GM12878 (cell line): ENCODE data around the gene PRR23A. TPM values are rescaled to one million over a fixed set of nuclear protein-coding genes. Genes with fewer than 3 reads are reported as not detected.

Experiments used
- ATAC-seq: fragments of 200-7000 bp; cut with Tn5 transposase; 3 replicates; pipeline ENCODE4 v1.9.1; 2020; ENCODE audit warnings: mild to moderate bottlenecking, moderate library complexity
- BruUV-seq: library from RNA; stranded (reverse); fragments of 400-500 nt; replicated peaks from 2 replicates; lab custom pipeline; 2021; lab: Mats Ljungman, UMichigan
- CTCF ChIA-PET: fragments of 300-600 bp; sonication (Branson Sonifier 250); formaldehyde crosslinking; extraction: SDS; loops from one replicate; lab custom pipeline; 2021; ENCODE audit warnings: inconsistent platforms; lab: Yijun Ruan, JAX
- POLR2A ChIA-PET: fragments of 350-600 bp; formaldehyde crosslinking; extraction: SDS; loops from one replicate; lab custom pipeline; 2021; ENCODE audit warnings: inconsistent platforms; lab: Charles Lee
- RAD21 ChIA-PET: fragments of 300-600 bp; sonication (Branson Sonifier 250); formaldehyde crosslinking; loops from one replicate; lab custom pipeline; 2023; ENCODE audit warnings: antibody characterized with exemption; ENCODE audit not compliant: unreplicated experiment; lab: Charles Lee
- SMC1A ChIA-PET: fragments of 300-600 bp; sonication (Branson Sonifier 250); formaldehyde crosslinking; loops from one replicate; lab custom pipeline; 2023; ENCODE audit not compliant: unreplicated experiment, uncharacterized antibody; lab: Charles Lee
- DNase-seq: peaks from one replicate; pipeline ENCODE4 v3.0.0-alpha.2; 2011; ENCODE audit warnings: low read depth, low spot score
- FAIRE-seq: peaks from 3 replicates; lab custom pipeline; 2011; peaks lifted over from hg19 to GRCh38; lab: Jason Lieb, UNC
- H2AFZ ChIP-seq: 2 replicates; pipeline ENCODE4 v1.6.0; 2011; ENCODE audit warnings: low read depth, low read length, control low read depth; ENCODE audit not compliant: control insufficient read depth
- H3K27ac ChIP-seq: 2 replicates; pipeline ENCODE4 v1.5.1; 2011; ENCODE audit warnings: control low read depth; ENCODE audit not compliant: control insufficient read depth, insufficient read depth
- H3K27me3 ChIP-seq, 2 experiments: replicated peaks in 1 of 2; 2 replicates each; pipeline versions ENCODE4 v1.6.0 to v1.6.1; 2011; ENCODE audit warnings: low read length in 1 of 2; ENCODE audit not compliant: control insufficient read depth in 2 of 2, insufficient read depth in 2 of 2
- H3K36me3 ChIP-seq, 2 experiments: 2 replicates each; pipeline ENCODE4 v1.5.1; 2011; ENCODE audit warnings: low read length in 1 of 2; ENCODE audit not compliant: control insufficient read depth in 2 of 2, insufficient read depth in 2 of 2
- H3K4me1 ChIP-seq: 2 replicates; pipeline ENCODE4 v1.6.1; 2011; ENCODE audit warnings: mild to moderate bottlenecking, low read length, moderate library complexity, mixed read lengths; ENCODE audit not compliant: control insufficient read depth, insufficient read depth
- H3K4me2 ChIP-seq: 2 replicates; pipeline ENCODE4 v1.6.0; 2011; ENCODE audit warnings: control low read depth; ENCODE audit not compliant: control insufficient read depth, insufficient read depth
- H3K4me3 ChIP-seq: fragments of 200-600 bp; sonication (generic); 2 replicates; pipeline ENCODE4 v1.5.1; 2016
- H3K79me2 ChIP-seq: 2 replicates; pipeline ENCODE4 v1.6.0; 2011; ENCODE audit warnings: low read length; ENCODE audit not compliant: control insufficient read depth, insufficient read depth
- H3K9ac ChIP-seq: 2 replicates; pipeline ENCODE4 v1.8.0; 2011; ENCODE audit warnings: low read length, control low read depth, mixed read lengths; ENCODE audit not compliant: control insufficient read depth, insufficient read depth
- H3K9me3 ChIP-seq: replicated peaks from 3 replicates; pipeline ENCODE4 v1.5.1; 2011; ENCODE audit warnings: mild to moderate bottlenecking, low read length; ENCODE audit not compliant: control insufficient read depth, insufficient read depth
- H4K20me1 ChIP-seq: 2 replicates; pipeline ENCODE4 v1.6.0; 2011; ENCODE audit not compliant: control insufficient read depth, insufficient read depth
- CREB1 ChIP-seq: IDR thresholded peaks from 2 replicates; pipeline ENCODE4 v1.6.1; 2012; ENCODE audit warnings: low read depth, mild to moderate bottlenecking, inconsistent platforms
- E2F4 ChIP-seq: IDR thresholded peaks from 2 replicates; pipeline ENCODE4 v1.6.1; 2012; ENCODE audit warnings: low read depth, low read length, improper control_type of control experiment
- E4F1 ChIP-seq: fragments of 450-650 bp; IDR thresholded peaks from 2 replicates; pipeline ENCODE4 v1.6.1; 2018; ENCODE audit warnings: borderline replicate concordance, mild to moderate bottlenecking; ENCODE audit not compliant: partially characterized antibody
- ESRRA ChIP-seq: IDR thresholded peaks from 2 replicates; pipeline ENCODE4 v1.6.1; 2012; ENCODE audit warnings: mild to moderate bottlenecking, low read length, improper control_type of control experiment
- GATAD2B ChIP-seq: fragments of 450-650 bp; conservative IDR thresholded peaks from 2 replicates; pipeline ENCODE4 v1.6.1; 2017; ENCODE audit warnings: low read depth, mild to moderate bottlenecking, moderate library complexity
- HDAC2 ChIP-seq: fragments of 200-600 bp; sonication (generic); IDR thresholded peaks from 2 replicates; pipeline ENCODE4 v1.6.1; 2017
- MEF2A ChIP-seq: IDR thresholded peaks from 2 replicates; pipeline ENCODE4 v1.6.1; 2011; ENCODE audit warnings: low read depth, mild to moderate bottlenecking, low read length, moderate library complexity; ENCODE audit not compliant: insufficient read depth
- MXI1 ChIP-seq: fragments of 150-350 bp; IDR thresholded peaks from 2 replicates; pipeline ENCODE4 v1.6.1; 2011; ENCODE audit warnings: low read depth, mild to moderate bottlenecking, inconsistent platforms, low read length, improper control_type of control experiment
- PAX8 ChIP-seq: fragments of 450-650 bp; IDR thresholded peaks from 2 replicates; pipeline ENCODE4 v1.6.1; 2017; ENCODE audit warnings: mild to moderate bottlenecking, moderate library complexity
- POLR2A ChIP-seq: IDR thresholded peaks from 2 replicates; pipeline ENCODE4 v1.6.1; 2011; ENCODE audit warnings: low read depth, mild to moderate bottlenecking, low read length
- RB1 ChIP-seq: fragments of 450-650 bp; formaldehyde crosslinking; IDR thresholded peaks from 2 replicates; pipeline ENCODE4 v1.6.1; 2017; ENCODE audit warnings: mild to moderate bottlenecking, borderline replicate concordance
- SMC3 ChIP-seq: IDR thresholded peaks from 2 replicates; pipeline ENCODE4 v1.6.1; 2011; ENCODE audit warnings: low read length, improper control_type of control experiment, borderline replicate concordance
- SPI1 ChIP-seq: IDR thresholded peaks from 2 replicates; pipeline ENCODE4 v1.6.1; 2011; ENCODE audit warnings: low read depth, mild to moderate bottlenecking, low read length, moderate library complexity, borderline replicate concordance; ENCODE audit not compliant: insufficient read depth
- SUPT20H ChIP-seq: IDR thresholded peaks from 2 replicates; pipeline ENCODE4 v1.6.1; 2011; ENCODE audit warnings: low read depth, mild to moderate bottlenecking, low read length, moderate library complexity, borderline replicate concordance; ENCODE audit not compliant: control insufficient read depth
- USF1 ChIP-seq: IDR thresholded peaks from 2 replicates; pipeline ENCODE4 v1.6.1; 2011; ENCODE audit warnings: borderline replicate concordance, low read depth, mild to moderate bottlenecking, moderate library complexity, mixed read lengths, low read length; ENCODE audit not compliant: insufficient read depth; ENCODE audit errors: extremely low read length
- ZNF687 ChIP-seq: fragments of 450-650 bp; IDR thresholded peaks from 2 replicates; pipeline ENCODE4 v1.6.1; 2017; ENCODE audit warnings: mild to moderate bottlenecking, moderate library complexity
- WGBS: methylation state at CpG from one replicate; pipeline ENCODE4 v1.1.6; 2016; ENCODE audit warnings: low lambda C conversion rate; ENCODE audit not compliant: insufficient replicate concordance, insufficient coverage; ENCODE audit errors: missing lambda C conversion rate; 5-methylcytosine and 5-hydroxymethylcytosine counted together
- in situ Hi-C: fragments of 300-500 bp; cut with MboI; formaldehyde crosslinking; loops from 9 replicates; pipeline ENCODE4 v1.14.3; 2018; ENCODE audit warnings: mixed read lengths
- intact Hi-C: fragments of 100-400 bp; cut with micrococcal nuclease; formaldehyde crosslinking; loops from one replicate; pipeline ENCODE4 v1.14.2; 2022; ENCODE audit not compliant: unreplicated experiment
- polyA plus RNA-seq, 11 experiments: library from polyadenylated mRNA; depleted of rRNA in 4 of 11; unstranded in 6 of 11; stranded (reverse) in 5 of 11; fragments of >200 nt; fragmentation: Nextera tagmentation in 4 of 11; fragmentation: Illumina TruSeq in 1 of 11; extraction: Ambion mirVana in 4 of 11; extraction: Trizol in 1 of 11; gene quantifications; 1 replicate in 1 of 11; 2 replicates in 10 of 11; pipeline versions ENCODE4 v1.2.1 to v1.2.3, GENCODE V29; 2011 to 2016; ENCODE audit warnings: inconsistent platforms in 2 of 11, missing spikeins in 2 of 11, low read depth in 1 of 11
- total RNA-seq, 4 experiments: library from RNA; depleted of rRNA in 3 of 4; stranded (reverse); fragments of >200 nt in 3 of 4; fragmentation: Illumina TruSeq in 1 of 4; extraction: Trizol in 1 of 4; gene quantifications; 2 replicates each; pipeline versions ENCODE4 v1.2.1 to v1.2.3, GENCODE V29; 2013 to 2021

Gene PRR23A
- total and polyA plus RNA-seq, 10 of the 15 experiments (the other 5 are each of a cell fraction or from before 2014, with no cell fraction given): not detected

- ATAC-seq (no peak), FAIRE-seq (no peak), DNase-seq (no peak)
- ChIA-PET CTCF (no interaction called here), SMC1A (no interaction called here), RAD21 (no interaction called here), POLR2A (no interaction called here)
- in situ Hi-C loops (no loop called here), intact Hi-C loops (no loop called here)
- 0 out of 4 replicates have a peak, but pooled peaks cover 0 to 2% of the 10 kb centered on the region in 2 experiments for H3K27me3 ChIP-seq
- no peaks in the 10 kb centered on the region for H3K4me1 ChIP-seq
- WGBS: 4% methylated on average over 1 of the region's 1 CpG
- H3K4me2 ChIP-seq: no peak overlapping the region
- H3K79me2 ChIP-seq: no peaks in the 10 kb centered on the region
- no peak overlapping the region for H3K9ac ChIP-seq
- no TSS peak for BruUV-seq
- no peak overlapping the region for H3K27ac ChIP-seq
- H3K36me3 ChIP-seq: no peaks in the 10 kb centered on the region
- H4K20me1 ChIP-seq: no peaks in the 10 kb centered on the region
- no peak for TF ChIP-seq RB1
- TF ChIP-seq POLR2A: no peak
- TF ChIP-seq E2F4: no peak
- TF ChIP-seq ESRRA: no peak
- no peak for TF ChIP-seq E4F1
- TF ChIP-seq ZNF687: no peak
- TF ChIP-seq SUPT20H: no peak
- TF ChIP-seq SPI1: no peak
- no peak for TF ChIP-seq MXI1
- TF ChIP-seq PAX8: no peak
- no peak for TF ChIP-seq HDAC2
- no peak for TF ChIP-seq CREB1
- no peak for TF ChIP-seq GATAD2B
- TF ChIP-seq SMC3: no peak
- no peak for TF ChIP-seq USF1
- TF ChIP-seq MEF2A: no peak
- H2AFZ ChIP-seq: no peak overlapping the region
- no peak overlapping the region for H3K4me3 ChIP-seq
- H3K9me3 ChIP-seq: no peaks in the 10 kb centered on the region
These were observed 10.4 kb downstream of the PRR23A start for GRCh38 chr3:138995706-138996105.
